B cell (primary cell): ENCODE results near the gene MDH2. TPM values are rescaled to one million over a fixed set of nuclear protein-coding genes. Genes with fewer than 3 reads are reported as not detected.
"Not testable (repeated sequence)": the region's sequence is repeated elsewhere in the genome, so short reads cannot be mapped to it uniquely, and the experiment has no call there.

Source experiments
- ATAC-seq: fragments of 200-7000 bp; cut with Tn5 transposase; one replicate; pipeline ENCODE4 v1.10.0; 2021; ENCODE audit warnings: low read depth, mild to moderate bottlenecking, moderate number of reproducible peaks, moderate library complexity
- CTCF ChIA-PET: fragments of 350-600 bp; sonication (Branson Sonifier 250); formaldehyde crosslinking; loops from one replicate; lab custom pipeline; 2021; ENCODE audit warnings: antibody characterized with exemption, inconsistent platforms; lab: Charles Lee
- POLR2A ChIA-PET: fragments of 350-600 bp; sonication (Branson Sonifier 250); formaldehyde crosslinking; loops from one replicate; lab custom pipeline; 2021; ENCODE audit warnings: antibody characterized with exemption; lab: Charles Lee
- DNase-seq: peaks from one replicate; pipeline ENCODE4 v3.0.0; 2013
- H2AFZ ChIP-seq: 2 replicates; pipeline ENCODE4 v1.6.1; 2012; ENCODE audit warnings: mild to moderate bottlenecking, low read depth, low read length; ENCODE audit not compliant: insufficient read depth, poor library complexity, severe bottlenecking
- H3K27ac ChIP-seq, 2 donors: 1 replicate in 1 of 2; 2 replicates in 1 of 2; pipeline ENCODE4 v1.5.1; 2012 to 2013; ENCODE audit warnings: low read length in 2 of 2, mild to moderate bottlenecking in 2 of 2, moderate library complexity in 1 of 2
- H3K27me3 ChIP-seq, 4 experiments: fragments of 200-600 bp in 1 of 4; sonication (generic) in 1 of 4; replicated peaks in 1 of 4; 1 replicate in 2 of 4; 2 replicates in 2 of 4; pipeline versions ENCODE4 v1.6.1 to v1.7.0; 2013 to 2016; ENCODE audit warnings: low read length in 3 of 4, mild to moderate bottlenecking in 2 of 4, mixed read lengths in 1 of 4, moderate library complexity in 1 of 4; ENCODE audit not compliant: insufficient read depth in 4 of 4, control insufficient read depth in 3 of 4; ENCODE audit errors: control extremely low read depth in 1 of 4
- H3K36me3 ChIP-seq, 2 experiments: replicated peaks in 1 of 2; 1 replicate in 1 of 2; 2 replicates in 1 of 2; pipeline versions ENCODE4 v1.6.1 to v1.7.1; 2013; ENCODE audit warnings: low read length in 1 of 2; ENCODE audit not compliant: insufficient read depth in 2 of 2, control insufficient read depth in 1 of 2; ENCODE audit errors: control extremely low read depth in 1 of 2, extremely low read depth in 1 of 2
- H3K4me1 ChIP-seq, 2 donors: fragments of 200-600 bp in 1 of 2; sonication (generic) in 1 of 2; 1 replicate in 1 of 2; 2 replicates in 1 of 2; pipeline versions ENCODE4 v1.5.1 to v1.6.1; 2013 to 2017; ENCODE audit warnings: low read length in 2 of 2; ENCODE audit not compliant: control insufficient read depth in 2 of 2, insufficient read depth in 2 of 2
- H3K4me2 ChIP-seq: replicated peaks from 2 replicates; pipeline ENCODE3; 2012; ENCODE audit warnings: mild to moderate bottlenecking, low read depth, low read length; ENCODE audit not compliant: poor library complexity, severe bottlenecking
- H3K4me3 ChIP-seq, 5 experiments: fragments of 200-600 bp in 1 of 5; sonication (generic) in 1 of 5; 1 replicate in 3 of 5; 2 replicates in 2 of 5; pipeline versions ENCODE4 v1.5.1 to v1.7.0; 2011 to 2016; ENCODE audit warnings: low read length in 4 of 5, mild to moderate bottlenecking in 4 of 5, low read depth in 2 of 5, control low read depth in 1 of 5, moderate library complexity in 1 of 5; ENCODE audit not compliant: insufficient read depth in 1 of 5; ENCODE audit errors: control extremely low read depth in 1 of 5, extremely low read depth in 1 of 5
- H3K79me2 ChIP-seq: fragments of 200-600 bp; sonication (generic); one replicate; pipeline ENCODE4 v1.6.0; 2016; ENCODE audit warnings: low read length; ENCODE audit not compliant: control insufficient read depth, insufficient read depth
- H3K9ac ChIP-seq: fragments of 200-600 bp; sonication (generic); 2 replicates; pipeline ENCODE4 v1.6.1; 2017; ENCODE audit warnings: mild to moderate bottlenecking, low read length, moderate library complexity
- H3K9me3 ChIP-seq, 3 donors: one replicate each; pipeline versions ENCODE4 v1.6.1 to v1.7.1; 2013; ENCODE audit warnings: low read length in 2 of 3; ENCODE audit not compliant: control insufficient read depth in 2 of 3, insufficient read depth in 1 of 3; ENCODE audit errors: control extremely low read depth in 1 of 3
- H4K20me1 ChIP-seq: 2 replicates; pipeline ENCODE4 v1.6.0; 2012; ENCODE audit warnings: mild to moderate bottlenecking, low read length; ENCODE audit not compliant: insufficient read depth, control insufficient read depth, poor library complexity, severe bottlenecking
- H3K27ac Mint-ChIP-seq: one replicate; pipeline ENCODE4 v1.8.0; 2021; ENCODE audit warnings: mixed read lengths
- H3K27me3 Mint-ChIP-seq: one replicate; pipeline ENCODE4 v1.8.0; 2021; ENCODE audit warnings: mixed read lengths
- H3K4me1 Mint-ChIP-seq: one replicate; pipeline ENCODE4 v1.8.0; 2021; ENCODE audit warnings: mixed read lengths
- H3K4me3 Mint-ChIP-seq: one replicate; pipeline ENCODE4 v1.8.0; 2021; ENCODE audit warnings: mixed read lengths
- H3K9me3 Mint-ChIP-seq: one replicate; pipeline ENCODE4 v1.8.0; 2022; ENCODE audit warnings: mixed read lengths; ENCODE audit not compliant: insufficient read depth
- EZH2 ChIP-seq: IDR thresholded peaks from 2 replicates; pipeline ENCODE4 v1.6.1; 2012; ENCODE audit warnings: borderline replicate concordance, low read depth, mild to moderate bottlenecking, moderate library complexity, low read length; ENCODE audit not compliant: insufficient read depth, poor library complexity, severe bottlenecking
- WGBS: methylation state at CpG from one replicate; pipeline ENCODE4 v1.1.5; 2013; ENCODE audit warnings: missing lambda C conversion rate; ENCODE audit not compliant: insufficient coverage; 5-methylcytosine and 5-hydroxymethylcytosine counted together
- intact Hi-C: fragments of 100-400 bp; cut with micrococcal nuclease; formaldehyde crosslinking; loops from one replicate; pipeline ENCODE4 v1.10.0; 2022
- polyA plus RNA-seq: library from polyadenylated mRNA; depleted of rRNA; stranded (reverse); fragments of >200 nt; gene quantifications from 2 replicates; pipeline ENCODE4 v1.2.3, GENCODE V29; 2012
- total RNA-seq, 2 donors: library from RNA; stranded (reverse); fragments of 120-200 nt in 1 of 2; gene quantifications; 1 replicate in 1 of 2; 2 replicates in 1 of 2; pipeline versions ENCODE4 v1.2.3 to v1.2.4, GENCODE V29; 2013 to 2022
- TF ChIP-seq, protein P1 (sequence below): fragments of 200-600 bp; IDR thresholded peaks from one replicate; pipeline ENCODE4 v1.8.0; 2022; ENCODE audit warnings: antibody characterized with exemption, mild to moderate bottlenecking

The MDH2 gene
- total and polyA plus RNA-seq, 2 donors (not counting 1 experiment from before 2014, with no cell fraction given): 76.9 to 77.2 TPM

DNA sequence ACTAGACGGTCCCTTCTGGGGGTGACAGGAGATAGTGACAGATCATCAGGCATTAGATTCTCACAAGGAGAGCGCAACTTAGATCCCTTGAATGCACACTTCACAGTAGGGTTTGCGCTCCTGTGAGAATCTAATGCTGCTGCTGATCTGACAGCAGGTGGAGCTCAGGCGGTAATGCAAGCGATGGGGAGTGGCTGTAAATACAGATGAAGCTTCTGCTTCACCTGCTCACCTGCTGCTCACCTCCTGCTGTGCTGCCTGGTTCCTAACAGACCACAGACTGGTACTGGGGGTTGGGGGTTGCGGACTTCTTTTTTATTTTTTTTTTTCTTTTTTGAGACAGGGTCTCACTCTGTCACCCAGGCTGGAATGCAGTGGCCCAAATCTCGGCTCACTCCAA, 18.2 kb upstream of the MDH2 start:
- H3K4me3 Mint-ChIP-seq, H3K4me3 ChIP-seq, H4K20me1 ChIP-seq, H2AFZ ChIP-seq, DNase-seq, ATAC-seq, H3K4me1 ChIP-seq, H3K27ac ChIP-seq, H3K9me3 ChIP-seq, H3K4me2 ChIP-seq, intact Hi-C loops, H3K27me3 ChIP-seq, CTCF ChIA-PET, H3K27ac Mint-ChIP-seq, H3K4me1 Mint-ChIP-seq, H3K9me3 Mint-ChIP-seq, H3K27me3 Mint-ChIP-seq, POLR2A ChIA-PET, H3K79me2 ChIP-seq, H3K9ac ChIP-seq: not testable (repeated sequence)
- 100% methylated on average over 5 of the region's 7 CpGs for WGBS
- peaks cover 0 to 12% of the 10 kb centered on the region in 2 experiments for H3K36me3 ChIP-seq

DNA sequence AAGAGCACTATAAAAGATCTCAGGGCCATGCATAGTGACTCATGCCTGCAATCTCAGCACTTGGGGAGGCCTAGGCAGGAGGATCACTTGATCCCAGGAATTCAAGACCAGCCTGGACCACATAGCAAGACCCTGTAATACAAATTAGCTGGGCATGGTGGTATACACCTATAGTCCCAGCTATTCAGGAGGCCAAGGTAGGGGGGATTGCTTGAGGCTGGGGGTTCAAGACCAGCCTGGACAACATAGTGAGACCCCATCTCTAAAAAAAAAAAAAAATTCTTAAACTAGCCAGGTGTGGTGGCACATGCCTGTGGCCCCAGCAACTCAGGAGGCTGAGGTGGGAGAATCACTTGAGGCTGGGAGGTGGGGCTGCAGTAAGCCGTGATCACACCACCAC, 15.9 kb upstream of the MDH2 start:
- H4K20me1 ChIP-seq: peaks cover 4% of the 10 kb centered on the region
- ATAC-seq: no peak
- no peak overlapping the region for H3K27ac ChIP-seq
- H3K9me3 Mint-ChIP-seq: no peaks in the 10 kb centered on the region
- no peaks in the 10 kb centered on the region for H3K79me2 ChIP-seq
- no peaks in the 10 kb centered on the region for H3K4me1 ChIP-seq
- intact Hi-C loops: no loop called here
- H3K4me3 Mint-ChIP-seq: no peak overlapping the region
- no peak overlapping the region for H3K4me2 ChIP-seq
- 100% methylated on average over 1 of the region's 1 CpG for whole genome bisulfite sequencing
- H3K4me3 ChIP-seq: no peak overlapping the region
- H3K9ac ChIP-seq: no peak overlapping the region
- no peaks in the 10 kb centered on the region for H3K4me1 Mint-ChIP-seq
- no peaks in the 10 kb centered on the region for H3K27me3 Mint-ChIP-seq
- POLR2A ChIA-PET: no interaction called here
- TF ChIP-seq EZH2: no peak
- TF ChIP-seq, protein P1, sequence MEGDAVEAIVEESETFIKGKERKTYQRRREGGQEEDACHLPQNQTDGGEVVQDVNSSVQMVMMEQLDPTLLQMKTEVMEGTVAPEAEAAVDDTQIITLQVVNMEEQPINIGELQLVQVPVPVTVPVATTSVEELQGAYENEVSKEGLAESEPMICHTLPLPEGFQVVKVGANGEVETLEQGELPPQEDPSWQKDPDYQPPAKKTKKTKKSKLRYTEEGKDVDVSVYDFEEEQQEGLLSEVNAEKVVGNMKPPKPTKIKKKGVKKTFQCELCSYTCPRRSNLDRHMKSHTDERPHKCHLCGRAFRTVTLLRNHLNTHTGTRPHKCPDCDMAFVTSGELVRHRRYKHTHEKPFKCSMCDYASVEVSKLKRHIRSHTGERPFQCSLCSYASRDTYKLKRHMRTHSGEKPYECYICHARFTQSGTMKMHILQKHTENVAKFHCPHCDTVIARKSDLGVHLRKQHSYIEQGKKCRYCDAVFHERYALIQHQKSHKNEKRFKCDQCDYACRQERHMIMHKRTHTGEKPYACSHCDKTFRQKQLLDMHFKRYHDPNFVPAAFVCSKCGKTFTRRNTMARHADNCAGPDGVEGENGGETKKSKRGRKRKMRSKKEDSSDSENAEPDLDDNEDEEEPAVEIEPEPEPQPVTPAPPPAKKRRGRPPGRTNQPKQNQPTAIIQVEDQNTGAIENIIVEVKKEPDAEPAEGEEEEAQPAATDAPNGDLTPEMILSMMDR: no peak
- no peak overlapping the region for H3K27ac Mint-ChIP-seq
- H2AFZ ChIP-seq: no peak overlapping the region
- DNase-seq: no peak
- H3K36me3 ChIP-seq: peaks cover 0 to 8% of the 10 kb centered on the region in 2 experiments
- no peaks in the 10 kb centered on the region for H3K27me3 ChIP-seq
- CTCF ChIA-PET: interaction anchor here (1.2 kb wide), 1 partner anchor 12 kb away, joined by 4 read pairs; no protein-coding TSS in a partner anchor
- H3K9me3 ChIP-seq: no peaks in the 10 kb centered on the region
